GM18517 (cell line): Measurements from ENCODE around the gene NCAPG2.

Experiments used
- ATAC-seq: cut with Tn5 transposase; IDR thresholded peaks from one replicate; pipeline ENCODE4 v1.9.1; 2021; ENCODE audit warnings: mild to moderate bottlenecking, moderate library complexity; ENCODE audit not compliant: unreplicated experiment

Gene NCAPG2, protein sequence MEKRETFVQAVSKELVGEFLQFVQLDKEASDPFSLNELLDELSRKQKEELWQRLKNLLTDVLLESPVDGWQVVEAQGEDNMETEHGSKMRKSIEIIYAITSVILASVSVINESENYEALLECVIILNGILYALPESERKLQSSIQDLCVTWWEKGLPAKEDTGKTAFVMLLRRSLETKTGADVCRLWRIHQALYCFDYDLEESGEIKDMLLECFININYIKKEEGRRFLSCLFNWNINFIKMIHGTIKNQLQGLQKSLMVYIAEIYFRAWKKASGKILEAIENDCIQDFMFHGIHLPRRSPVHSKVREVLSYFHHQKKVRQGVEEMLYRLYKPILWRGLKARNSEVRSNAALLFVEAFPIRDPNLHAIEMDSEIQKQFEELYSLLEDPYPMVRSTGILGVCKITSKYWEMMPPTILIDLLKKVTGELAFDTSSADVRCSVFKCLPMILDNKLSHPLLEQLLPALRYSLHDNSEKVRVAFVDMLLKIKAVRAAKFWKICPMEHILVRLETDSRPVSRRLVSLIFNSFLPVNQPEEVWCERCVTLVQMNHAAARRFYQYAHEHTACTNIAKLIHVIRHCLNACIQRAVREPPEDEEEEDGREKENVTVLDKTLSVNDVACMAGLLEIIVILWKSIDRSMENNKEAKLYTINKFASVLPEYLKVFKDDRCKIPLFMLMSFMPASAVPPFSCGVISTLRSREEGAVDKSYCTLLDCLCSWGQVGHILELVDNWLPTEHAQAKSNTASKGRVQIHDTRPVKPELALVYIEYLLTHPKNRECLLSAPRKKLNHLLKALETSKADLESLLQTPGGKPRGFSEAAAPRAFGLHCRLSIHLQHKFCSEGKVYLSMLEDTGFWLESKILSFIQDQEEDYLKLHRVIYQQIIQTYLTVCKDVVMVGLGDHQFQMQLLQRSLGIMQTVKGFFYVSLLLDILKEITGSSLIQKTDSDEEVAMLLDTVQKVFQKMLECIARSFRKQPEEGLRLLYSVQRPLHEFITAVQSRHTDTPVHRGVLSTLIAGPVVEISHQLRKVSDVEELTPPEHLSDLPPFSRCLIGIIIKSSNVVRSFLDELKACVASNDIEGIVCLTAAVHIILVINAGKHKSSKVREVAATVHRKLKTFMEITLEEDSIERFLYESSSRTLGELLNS

DNA sequence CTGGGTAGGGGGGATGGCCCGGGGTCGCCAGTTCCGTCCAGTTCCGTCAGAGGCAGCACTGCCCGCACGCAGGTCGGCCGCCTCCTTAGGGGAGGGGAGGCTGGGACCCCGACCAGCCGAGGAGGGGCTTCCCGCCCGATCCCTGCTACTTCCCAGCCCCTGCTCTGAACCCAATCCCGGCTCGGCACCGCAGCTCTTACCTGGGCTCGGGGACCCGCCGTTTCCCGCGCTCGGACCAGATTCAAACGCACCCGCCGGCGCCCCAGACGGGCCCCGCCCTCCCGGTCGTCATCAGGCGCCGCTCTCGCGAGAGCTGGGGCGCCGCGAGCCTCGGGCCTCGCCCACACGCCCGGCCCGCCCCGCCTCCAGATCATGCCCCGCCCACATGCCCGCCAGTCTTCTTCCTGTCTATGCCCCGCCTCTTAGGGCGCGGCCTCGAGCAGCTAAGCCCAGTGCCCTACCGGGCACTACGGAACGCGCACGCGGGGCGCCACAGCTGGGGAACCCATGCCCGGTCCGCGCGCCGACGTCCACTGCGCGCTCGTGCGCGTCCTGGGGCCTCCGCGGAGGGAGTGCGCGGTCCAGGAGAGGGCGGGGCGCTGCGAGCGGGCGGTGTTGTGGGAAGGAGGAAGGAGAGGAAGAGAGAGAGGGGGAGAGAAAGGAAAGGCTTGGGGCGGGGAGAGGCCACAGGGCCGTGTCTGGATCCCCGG lies at the start of gene NCAPG2:
Gene NCAPG2, minus strand, starts transcription at position 281 of the 710 bp plus-strand sequence. CDS start 2,905 bp downstream, outside the sequence.
- peak; percentile 95 for ATAC-seq

DNA sequence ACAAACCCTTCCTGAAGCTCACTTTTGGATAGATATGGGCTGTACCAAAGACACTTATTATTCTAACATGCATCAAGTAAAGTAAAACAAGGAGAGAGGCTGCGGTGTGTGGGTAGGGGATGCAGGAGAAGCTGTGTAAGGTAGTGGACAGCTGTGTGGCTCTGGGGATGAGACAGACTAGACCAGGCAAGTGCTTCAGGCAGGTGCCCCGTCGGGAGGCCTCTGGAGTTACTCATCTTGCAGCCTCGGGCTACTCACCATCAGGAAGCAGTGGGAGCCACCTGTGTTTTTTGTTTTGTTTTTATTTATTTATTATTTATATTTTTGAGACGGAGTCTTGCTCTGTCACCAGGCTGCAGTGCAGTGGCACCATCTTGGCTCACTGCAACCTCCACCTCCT lies 49.3 kb upstream of the NCAPG2 start:
- no peak for ATAC-seq

DNA sequence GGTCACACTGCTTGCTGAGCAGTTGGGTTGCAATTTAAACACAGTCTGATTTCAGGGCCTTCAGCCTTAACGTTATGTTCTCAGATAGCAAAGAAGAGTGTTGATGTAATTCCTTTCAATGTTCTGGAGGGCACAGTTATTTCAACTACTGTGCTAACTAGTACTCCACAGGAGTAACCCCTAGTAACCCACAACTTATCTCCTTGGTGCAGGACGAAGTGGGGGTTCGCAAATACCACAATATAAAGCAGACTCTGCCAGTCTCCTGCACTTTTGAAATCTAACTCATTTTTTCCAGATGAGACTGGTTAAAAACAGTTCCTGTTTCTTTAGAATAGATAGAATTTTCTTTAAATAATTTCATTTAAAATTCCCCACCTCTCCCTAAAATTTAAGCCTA lies 47.1 kb upstream of the NCAPG2 start:
- ATAC-seq = no peak

DNA sequence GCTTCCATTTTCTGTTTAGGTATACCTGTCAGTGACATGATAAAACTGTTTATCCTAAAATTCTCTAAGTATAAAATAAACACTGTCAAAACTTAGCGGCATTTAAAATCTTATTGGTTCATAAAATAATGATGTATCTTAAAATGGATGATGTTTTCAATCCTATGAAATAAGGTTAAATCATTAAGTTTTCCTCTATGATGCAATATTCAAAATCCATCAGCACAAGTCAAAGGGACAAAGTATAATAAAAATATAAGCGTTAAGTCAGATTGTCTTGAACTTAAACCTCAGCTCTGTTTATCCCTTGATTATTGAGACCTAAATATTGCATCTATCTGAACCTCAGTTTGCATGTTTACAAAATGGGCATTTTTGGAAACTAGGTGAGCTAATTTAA lies 46.6 kb upstream of the NCAPG2 start:
- ATAC-seq = no peak

DNA sequence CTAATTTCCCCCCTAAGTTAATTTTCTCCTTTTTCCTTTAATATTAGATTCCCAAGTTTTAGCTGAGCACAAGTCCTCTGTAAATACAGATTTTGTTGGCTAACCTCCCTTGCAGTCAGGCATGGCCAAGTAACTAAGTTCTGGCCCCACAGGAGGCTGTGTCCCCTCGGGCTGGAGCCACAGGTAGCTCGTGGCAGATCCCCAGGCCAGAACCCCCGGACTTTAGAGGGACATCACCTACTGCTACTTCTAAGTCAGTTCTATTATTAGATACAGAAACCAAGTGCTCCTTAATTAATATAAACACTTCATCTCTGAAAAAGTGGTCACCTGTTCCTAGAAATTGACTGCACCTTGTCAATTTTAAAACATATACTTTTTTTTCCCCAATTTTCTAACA lies 46.1 kb upstream of the NCAPG2 start:
- ATAC-seq = no peak

DNA sequence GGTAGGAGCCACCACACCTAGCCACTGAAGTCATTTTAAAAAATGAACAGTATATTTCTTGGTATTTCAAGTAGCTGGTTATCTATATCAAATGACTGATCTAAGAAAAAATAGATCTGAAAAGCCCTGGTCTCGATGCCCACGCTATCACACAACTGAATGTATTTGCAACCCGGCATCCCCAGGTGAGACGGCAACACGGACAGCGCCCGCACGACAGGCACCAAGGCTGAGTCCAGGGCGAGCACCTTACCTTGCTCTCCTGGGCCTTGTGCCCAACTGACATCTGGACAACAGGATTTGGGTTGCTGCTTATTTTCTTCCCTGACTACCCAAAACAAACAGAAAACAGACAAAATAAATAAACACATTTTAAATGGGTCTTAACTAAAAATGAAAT lies 44.8 kb upstream of the NCAPG2 start:
- ATAC-seq = no peak

DNA sequence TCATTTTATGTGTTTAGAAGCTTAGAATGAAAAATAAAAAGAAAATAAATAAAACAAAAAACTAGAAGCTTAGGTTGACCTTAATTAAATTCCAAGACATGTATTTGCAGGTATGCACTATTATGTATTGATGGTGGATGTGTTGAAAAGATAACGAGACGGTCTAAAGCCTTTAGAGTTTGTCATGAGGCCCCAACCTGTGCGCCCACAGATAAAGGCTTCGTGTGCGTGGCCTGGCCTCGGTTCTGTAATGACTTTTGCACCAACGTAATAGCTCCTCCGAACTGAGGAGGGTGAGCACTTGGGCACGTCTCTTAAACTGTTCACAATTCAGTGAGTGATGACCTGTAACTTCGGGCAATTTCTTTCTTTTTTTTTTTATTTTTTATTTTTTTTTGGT lies 43.7 kb upstream of the NCAPG2 start:
- no peak for ATAC-seq

DNA sequence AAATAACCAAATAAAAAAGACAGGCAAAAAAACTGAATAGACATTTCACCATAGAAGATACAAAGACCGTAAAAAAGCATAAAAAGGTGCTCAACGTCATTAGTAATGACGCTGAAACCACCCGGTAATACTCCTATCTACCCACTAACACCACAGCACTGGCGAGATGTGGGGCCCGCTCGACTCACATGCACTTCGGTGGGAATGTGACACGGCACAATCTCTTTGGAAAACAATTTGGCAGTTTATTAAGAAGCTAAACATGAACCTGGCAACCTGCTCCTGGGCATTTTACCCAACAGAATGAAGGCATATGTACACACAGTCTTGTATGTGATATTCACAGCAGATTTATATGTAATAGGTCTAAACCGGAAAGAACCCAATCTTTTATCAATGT lies 42.8 kb upstream of the NCAPG2 start:
- no peak for ATAC-seq

DNA sequence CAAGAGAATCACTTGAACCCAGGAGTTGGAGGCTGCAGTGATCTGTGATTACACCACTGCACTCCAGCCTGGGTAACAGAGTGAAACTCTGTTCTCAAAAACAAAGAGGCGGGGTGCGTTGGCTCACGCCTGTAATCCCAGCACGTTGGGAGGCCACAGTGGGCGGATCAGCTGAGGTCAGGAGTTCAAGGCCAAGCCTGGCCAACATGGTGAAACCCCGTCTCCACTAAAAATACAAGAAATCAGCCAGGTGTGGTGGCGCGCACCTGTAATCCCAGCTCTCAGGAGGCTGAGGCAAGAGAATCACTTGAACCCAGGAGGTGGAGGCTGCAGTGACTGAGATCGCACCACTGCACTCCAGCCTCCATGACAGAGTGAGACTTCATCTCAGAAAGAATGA lies 42.4 kb upstream of the NCAPG2 start:
- ATAC-seq = no peak

DNA sequence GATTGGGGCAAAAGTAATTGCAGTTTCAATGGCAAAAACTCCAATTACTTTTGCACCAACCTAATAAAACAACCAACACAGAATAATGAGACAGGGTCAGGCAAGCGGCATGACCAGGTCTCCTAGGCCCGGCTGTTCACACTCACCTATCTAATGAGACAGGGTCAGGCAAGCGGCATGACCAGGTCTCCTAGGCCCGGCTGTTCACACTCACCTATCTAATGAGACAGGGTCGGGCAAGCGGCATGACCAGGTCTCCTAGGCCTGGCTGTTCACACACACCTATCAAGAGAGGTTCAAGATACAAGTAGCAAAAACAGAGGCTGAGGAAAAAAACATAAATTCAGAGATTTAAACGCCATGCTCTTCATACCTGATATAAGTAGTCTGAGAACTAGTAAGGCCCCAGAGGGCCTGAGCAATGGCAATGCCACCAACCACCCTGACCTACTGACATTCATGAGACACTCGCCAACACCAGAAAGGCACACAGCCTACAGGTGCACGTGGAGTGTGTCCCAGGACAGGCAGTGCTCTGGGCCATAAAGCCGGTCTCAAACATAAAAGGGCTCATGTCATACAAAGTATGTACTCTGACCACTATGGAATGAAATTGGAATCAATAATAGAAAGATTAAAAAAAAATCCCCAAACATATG lies 40.6 kb upstream of the NCAPG2 start:
- ATAC-seq = no peak

DNA sequence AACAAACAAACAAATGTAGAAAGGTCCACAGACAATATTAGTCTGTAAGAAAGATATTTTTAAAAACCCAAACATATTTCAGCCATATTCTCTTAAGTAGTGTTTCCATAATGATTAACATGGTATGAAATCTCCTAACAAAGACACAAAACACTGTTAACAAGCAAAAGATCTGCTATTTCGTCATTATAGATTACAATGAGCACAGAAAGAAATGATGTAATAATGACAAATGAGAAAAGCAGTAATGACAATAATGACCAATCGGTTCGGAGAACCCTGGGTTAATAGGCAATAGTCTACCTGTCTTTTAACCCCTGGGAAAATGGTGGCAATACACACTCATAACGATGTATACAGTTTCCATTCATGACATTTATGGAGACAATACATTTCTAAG lies 39.5 kb upstream of the NCAPG2 start:
- no peak for ATAC-seq

DNA sequence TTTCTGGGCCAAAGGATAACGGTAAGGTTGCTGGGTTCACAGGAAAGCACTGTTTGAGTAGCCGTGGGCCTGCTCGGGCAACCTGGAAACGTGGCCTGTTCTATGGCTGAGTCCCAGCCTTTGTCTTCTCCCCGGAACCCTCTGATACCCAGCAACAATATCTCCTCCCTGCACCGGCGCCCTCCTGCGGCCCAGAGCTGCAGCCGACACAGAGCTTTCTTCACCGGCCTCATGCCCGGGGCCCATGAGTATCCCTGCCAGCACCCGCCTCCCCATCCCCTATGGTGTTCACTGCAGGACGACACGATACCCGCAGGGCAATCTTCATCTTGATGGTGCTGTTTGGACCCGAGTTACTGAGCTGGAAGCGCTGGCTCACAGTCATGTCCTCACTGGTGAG lies 38.6 kb upstream of the NCAPG2 start:
- no peak for ATAC-seq

DNA sequence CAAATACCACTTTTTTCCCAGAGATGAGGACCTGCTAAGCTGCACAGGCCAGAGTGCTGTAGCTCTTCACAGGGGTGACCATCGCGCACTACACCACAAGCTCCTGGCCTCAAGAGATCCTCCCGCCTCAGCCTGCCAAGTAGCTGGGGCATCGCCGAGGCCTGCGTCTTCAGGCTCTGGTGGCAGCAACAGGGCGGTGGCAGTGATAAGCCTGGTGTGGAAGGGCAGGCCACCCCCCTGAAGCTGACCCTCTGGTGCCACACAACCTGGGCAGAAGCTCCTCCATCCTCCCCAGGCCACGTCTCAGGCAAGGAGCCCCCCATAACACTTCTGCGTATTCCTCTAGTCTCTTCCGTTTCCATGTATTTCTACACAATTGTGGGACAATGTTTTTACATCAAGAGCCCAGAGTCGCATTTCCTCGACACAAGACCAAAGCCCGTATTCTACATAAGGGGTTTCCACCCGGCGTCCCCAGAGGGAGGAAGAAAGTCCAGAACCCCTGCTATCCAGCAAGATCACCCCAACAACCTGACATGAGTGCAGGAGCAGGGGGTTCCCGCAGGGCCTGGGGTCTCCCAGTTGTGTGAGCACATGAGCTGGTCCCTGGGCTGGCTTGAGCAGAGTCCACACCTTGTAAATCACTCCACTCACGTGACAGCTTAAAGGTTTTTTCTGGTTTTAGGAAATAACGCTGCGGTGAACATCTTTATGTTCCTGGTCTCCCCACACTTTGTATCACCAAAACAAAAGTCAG lies 37.6 kb upstream of the NCAPG2 start:
- no peak for ATAC-seq

DNA sequence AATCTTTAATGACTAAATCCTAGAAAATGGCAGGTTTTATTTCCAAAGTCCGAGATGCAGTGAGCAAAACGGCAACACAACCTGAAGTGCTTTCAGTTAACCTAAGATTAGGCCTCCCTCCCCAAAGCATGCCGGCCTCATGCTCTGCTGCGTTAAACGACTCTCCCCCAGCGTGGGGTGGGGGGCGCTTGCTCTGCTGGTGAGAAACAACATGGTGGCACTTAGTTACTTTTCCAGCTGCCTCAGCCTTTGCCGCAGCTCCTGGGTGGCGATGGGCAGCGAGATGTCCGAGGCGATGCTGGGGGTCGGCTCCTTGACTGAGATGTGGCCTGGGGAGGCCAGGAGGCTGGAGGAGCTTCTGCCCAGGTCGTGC lies 36.7 kb upstream of the NCAPG2 start:
- ATAC-seq = no peak

DNA sequence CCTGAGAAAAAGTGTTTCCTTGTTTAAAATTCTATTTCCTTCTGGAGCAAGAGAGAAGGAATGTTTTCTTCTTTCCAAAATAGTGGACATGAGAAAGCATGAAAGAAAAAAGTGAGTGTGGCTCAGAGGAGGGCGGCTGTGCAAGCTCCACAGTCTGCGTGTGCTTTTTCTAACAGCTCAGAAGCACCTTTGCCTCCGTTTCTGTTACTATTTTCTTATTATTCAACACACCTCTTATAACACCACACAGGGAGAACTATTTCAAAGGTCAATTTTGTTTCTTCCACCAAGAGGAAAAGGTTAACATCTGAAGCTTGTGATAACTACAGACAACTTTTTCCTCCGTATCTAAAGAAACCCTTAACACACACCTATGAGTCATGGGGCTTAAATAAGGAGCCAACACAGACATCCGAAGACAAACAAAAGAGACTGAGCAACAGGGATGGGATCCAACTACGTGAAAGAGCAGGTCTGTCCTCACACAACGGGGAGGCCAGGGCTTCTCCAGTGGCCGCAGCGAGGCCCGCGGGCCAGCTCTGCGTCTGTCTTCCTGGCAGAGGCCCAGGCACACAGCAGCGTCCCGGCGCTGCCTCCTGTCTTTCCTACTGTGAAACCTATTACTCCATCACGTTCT lies 36.2 kb upstream of the NCAPG2 start:
- no peak for ATAC-seq

DNA sequence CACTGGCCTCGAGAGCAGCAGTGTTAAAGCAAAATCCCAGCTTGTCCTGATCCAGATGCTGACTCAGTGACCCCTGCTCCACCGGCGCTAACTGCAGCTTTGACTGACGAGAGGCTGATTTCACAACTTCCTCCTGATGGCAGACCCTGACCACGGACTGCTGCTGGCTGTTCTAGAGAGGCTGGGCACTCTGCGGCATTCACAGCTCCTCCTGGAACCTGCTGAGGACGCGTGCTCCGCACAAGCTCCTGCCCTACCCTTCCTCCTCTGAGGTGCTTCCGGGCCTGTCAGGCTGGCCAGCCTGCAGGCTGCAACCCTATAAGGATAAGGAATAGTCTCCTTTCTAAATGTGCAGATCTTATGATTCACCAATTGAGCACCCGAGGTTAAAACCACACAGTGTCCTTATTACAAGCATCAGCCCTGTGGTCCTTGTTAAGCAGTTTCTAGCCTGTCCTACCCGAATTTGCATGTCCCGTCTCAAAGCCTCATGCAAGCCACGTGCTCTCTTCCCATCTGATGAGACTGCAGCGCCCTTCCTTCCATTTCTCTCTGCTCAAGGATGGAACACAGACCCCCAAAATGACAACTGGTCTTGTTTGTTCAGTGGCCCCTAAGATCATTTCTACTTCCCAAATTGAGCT lies 35.5 kb upstream of the NCAPG2 start:
- no peak for ATAC-seq

DNA sequence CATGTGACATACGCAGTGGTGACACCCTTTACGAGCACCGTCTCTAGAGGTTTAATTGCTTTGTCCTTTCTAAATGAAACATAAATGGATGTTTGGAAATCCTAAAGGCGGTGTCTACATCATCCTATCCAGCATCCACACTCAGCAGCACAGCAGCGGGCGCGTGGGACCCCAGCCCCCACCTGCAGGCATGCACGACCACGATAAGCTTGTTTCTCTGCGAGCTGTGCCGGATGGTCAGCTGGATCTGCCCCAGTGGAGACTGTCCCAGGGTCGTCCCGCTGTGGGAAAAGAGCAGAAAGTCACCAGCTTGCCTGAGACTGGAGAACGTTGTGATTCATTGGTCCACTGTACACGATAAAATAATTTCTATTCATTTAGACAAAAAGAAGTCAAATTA lies 34.2 kb upstream of the NCAPG2 start:
- ATAC-seq = no peak

DNA sequence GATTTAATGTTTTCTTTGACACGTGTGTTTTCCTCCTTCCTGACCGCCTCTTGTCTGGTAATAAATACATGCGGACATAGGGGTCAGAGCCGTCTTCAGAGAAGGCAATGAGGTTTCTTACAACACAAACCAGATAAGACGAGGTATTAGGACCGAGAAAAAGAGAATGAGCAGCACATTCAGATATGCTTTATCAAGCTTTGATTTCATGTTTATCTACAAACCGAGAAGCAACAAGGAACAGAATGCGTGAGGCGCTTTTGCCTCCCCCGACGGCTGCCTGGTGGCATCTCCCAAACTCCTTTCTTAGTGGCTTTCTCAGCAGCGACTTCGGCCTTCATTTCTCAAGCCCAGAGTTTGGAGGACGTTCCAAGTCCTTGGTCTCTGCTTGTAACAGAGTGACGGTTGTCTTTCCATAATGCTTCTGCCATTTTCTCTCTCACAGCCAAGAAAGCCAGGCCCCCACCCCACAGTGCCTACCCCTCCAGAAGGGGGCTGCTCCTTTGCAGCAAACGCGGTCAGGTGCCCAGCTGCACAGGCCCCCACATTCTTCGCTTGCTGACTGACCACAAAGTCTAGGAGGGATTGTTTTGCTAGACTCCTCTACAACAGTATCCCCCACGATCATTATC lies 32.6 kb upstream of the NCAPG2 start:
- no peak for ATAC-seq
